GM21447 (cell line): ENCODE data around the gene CEP95.
"Not testable (repeated sequence)": the region's sequence is repeated elsewhere in the genome, so short reads cannot be mapped to it uniquely, and the experiment has no call there.

Experiments
- ATAC-seq: cut with Tn5 transposase; IDR thresholded peaks from one replicate; pipeline ENCODE4 v1.9.1; 2021; ENCODE audit not compliant: unreplicated experiment

Gene CEP95

GRCh38 chr17:64494121-64494520 lies 12.7 kb upstream of the CEP95 start:
- ATAC-seq = no peak

GRCh38 chr17:64495300-64495699 lies 11.5 kb upstream of the CEP95 start:
- not testable (repeated sequence) for ATAC-seq

- no peak for ATAC-seq
These were observed 10.4 kb upstream of the CEP95 start for GRCh38 chr17:64496348-64496785.

- peak; percentile 84 for ATAC-seq
These were observed 9.8 kb upstream of the CEP95 start, which contains the start of gene POLG2 for GRCh38 chr17:64496786-64497564. Gene POLG2 (minus strand): TSS chr17:64497054. CDS start chr17:64496968, 86 bp downstream.

- ATAC-seq = no peak
These were observed 9.2 kb upstream of the CEP95 start for GRCh38 chr17:64497565-64498035.

GRCh38 chr17:64498308-64499203 lies 8.2 kb upstream of the CEP95 start:
- ATAC-seq = no peak

- no peak for ATAC-seq
These were observed 6.8 kb upstream of the CEP95 start for GRCh38 chr17:64499805-64500486.

- ATAC-seq = no peak
These were observed 6.3 kb upstream of the CEP95 start for GRCh38 chr17:64500487-64500859.

GRCh38 chr17:64500862-64501765 lies 5.7 kb upstream of the CEP95 start:
- ATAC-seq = no peak

GRCh38 chr17:64502021-64502420 lies 4.8 kb upstream of the CEP95 start:
- ATAC-seq = no peak

GRCh38 chr17:64502809-64503208 lies 4.0 kb upstream of the CEP95 start:
- no peak for ATAC-seq

GRCh38 chr17:64503341-64503740 lies 3.4 kb upstream of the CEP95 start:
- ATAC-seq = no peak

GRCh38 chr17:64503821-64504768 lies 2.7 kb upstream of the CEP95 start:
- no peak for ATAC-seq

GRCh38 chr17:64504769-64505339 lies 1.9 kb upstream of the CEP95 start:
- no peak for ATAC-seq

- peak; percentile 33 for ATAC-seq
These were observed 1.2 kb upstream of the CEP95 start for GRCh38 chr17:64505340-64506200.

- ATAC-seq = peak; percentile 56
These were observed 589 bp upstream of the CEP95 start, which contains the start of gene DDX5 for GRCh38 chr17:64506201-64506575. Gene DDX5 (minus strand): TSS chr17:64506289. CDS start chr17:64506119, 170 bp downstream.

- ATAC-seq = peak; percentile 26
These were observed 621 bp downstream of the CEP95 start for GRCh38 chr17:64507413-64507782.

GRCh38 chr17:64508683-64509082 lies 1.9 kb downstream of the CEP95 start:
- ATAC-seq = no peak
